Ammon's horn (tissue), 1 donor: Measurements from ENCODE around the gene LCN1.
"Not testable (repeated sequence)": the region's sequence is repeated elsewhere in the genome, so short reads cannot be mapped to it uniquely, and the experiment has no call there.

ENCODE experiments used
- DNase-seq: peaks from one replicate; pipeline ENCODE4 v3.0.0-alpha.2; 2016; ENCODE audit warnings: low spot score

The LCN1 gene

DNA sequence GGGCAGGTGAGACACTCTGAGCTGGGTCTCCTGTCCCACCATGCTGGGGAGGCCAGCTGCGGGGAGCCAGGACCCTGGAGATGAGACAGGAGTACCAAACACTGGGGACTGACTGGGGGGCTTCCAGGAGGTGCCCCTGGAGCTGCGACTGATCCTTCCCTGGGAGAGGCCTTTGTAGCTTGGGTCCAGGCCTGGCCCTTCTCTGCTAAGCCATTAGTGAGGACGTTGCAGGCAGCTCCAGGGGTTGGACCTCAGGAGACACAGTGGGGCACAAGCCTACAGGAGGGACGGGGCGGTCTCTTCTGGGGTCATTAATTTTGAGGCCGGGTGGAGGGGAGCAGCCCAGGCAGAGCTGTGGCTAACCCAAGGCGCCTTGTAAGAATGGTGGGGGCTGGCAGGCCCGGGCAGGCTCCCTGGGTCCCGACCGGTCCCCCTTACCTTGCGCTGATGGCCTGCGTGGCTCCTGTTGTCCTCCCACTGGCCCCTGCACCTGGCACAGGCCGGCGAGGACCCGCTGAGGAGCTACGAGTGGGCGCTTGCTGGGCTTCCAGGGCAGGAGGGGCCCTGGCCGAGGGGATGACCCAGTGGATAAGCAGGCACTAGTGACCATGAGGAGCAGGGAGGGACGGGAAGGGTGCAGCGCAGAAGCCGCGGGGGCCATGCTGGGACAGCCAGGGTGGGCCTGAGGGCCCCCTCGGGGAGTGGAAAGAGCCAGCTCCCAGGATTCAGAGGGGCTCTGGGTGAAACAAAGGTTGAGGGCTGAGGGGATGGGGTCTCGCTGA lies 15.6 kb upstream of the LCN1 start:
- no peak for DNase-seq

DNA sequence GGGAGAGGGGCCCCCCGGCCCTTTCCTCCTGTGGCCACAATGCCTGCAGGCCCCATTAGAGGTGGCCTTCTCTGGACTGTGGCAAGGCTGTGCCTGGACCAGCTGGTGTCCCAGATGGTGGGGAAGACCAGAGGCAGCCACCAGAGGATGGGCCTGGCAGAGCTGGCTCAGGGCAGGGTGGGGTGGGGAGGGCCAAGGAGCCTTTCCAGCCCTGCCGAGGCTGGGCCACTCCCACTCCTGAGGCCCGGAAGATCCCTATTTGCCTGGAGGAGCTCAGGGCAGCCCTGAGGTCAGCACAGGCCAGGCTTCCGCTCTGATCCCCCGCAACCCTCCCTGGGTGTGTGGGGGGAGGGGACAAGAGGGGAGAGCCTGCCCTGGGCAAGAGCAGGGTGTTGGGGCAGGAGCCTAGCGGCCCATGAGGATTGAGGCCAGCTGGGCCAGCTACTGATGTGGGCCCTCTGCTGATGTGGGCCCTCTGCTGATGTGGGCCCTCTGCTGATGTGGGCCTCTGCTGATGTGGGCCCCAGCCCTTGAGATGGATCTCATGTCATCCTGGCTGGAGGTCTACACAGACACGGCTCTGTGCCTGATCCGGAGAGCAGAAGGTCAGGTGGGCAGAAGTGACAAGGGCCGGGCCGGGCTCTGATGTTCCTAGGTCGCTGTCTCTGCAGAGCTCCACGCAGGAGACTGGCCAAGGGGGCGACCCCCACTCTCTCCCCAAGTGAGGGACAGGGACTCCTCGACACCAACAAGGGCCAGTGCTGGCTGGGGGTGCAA lies 14.7 kb upstream of the LCN1 start:
- DNase-seq: no peak

DNA sequence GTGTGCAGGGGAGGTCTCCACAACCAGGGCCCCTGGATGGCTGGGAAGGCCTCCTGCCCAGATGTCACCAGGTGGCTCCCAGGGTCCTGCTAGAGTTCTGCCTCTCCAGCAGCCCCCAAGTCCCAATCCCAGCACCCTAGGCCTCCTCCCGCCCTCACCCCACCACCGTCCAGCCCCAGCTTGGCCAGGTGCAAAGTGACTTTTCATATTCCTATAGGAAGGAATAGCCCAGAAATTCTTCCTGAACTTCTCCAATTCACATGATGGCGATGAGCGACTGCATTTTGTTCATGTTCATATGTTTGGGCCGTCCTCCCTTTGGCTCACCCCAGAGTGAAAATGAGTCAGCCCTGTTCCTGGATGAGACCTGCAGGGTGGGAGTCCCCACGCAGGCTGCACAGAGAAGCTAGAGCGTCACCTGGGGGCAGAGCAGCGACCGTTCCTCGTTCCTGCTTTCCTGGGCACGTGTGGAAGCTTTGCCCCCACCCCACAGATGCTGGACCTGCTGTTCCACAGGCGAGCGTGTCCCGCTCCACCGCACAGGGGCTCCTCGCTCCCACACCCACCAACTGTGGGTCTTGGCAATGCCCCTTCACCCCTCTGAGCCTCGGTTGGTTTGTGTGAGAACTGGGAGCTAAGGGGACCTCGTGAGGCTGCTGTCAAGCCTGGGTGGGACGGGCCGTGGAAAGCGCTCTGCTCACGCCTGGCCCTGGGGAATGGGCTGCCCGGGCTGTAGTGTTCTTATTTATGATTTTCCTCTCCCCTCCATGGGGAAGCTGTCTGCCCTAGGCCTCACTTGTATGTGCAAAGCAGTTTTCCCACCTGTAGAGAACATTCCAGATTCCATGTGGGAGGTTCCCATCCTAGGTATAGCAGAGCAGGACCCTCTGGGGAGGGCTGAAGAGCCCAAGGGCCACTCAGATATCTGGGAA lies 13.9 kb upstream of the LCN1 start:
- no peak for DNase-seq

GRCh38 chr9:135508211-135508820 lies 12.9 kb upstream of the LCN1 start:
- no peak for DNase-seq

- no peak for DNase-seq
Observed at GRCh38 chr9:135509458-135509857, 11.8 kb upstream of the LCN1 start.

DNA sequence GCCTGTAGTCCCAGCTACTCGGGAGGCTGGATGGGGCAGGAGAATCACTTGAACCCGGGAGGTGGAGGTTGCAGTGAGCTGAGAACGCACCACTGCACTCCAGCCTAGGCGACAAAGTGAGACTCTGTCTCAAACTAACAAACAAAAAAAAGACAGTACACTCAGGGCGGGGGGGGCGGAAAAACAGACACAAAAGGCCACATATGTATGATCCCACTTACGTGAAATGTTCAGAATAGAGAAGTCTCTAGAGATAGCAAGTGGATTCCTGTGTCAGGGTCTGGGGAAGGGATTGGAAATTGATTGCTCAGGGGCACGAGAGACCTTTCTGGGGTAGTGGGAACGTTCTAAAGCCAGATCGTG lies 9.0 kb upstream of the LCN1 start:
- no peak for DNase-seq

DNA sequence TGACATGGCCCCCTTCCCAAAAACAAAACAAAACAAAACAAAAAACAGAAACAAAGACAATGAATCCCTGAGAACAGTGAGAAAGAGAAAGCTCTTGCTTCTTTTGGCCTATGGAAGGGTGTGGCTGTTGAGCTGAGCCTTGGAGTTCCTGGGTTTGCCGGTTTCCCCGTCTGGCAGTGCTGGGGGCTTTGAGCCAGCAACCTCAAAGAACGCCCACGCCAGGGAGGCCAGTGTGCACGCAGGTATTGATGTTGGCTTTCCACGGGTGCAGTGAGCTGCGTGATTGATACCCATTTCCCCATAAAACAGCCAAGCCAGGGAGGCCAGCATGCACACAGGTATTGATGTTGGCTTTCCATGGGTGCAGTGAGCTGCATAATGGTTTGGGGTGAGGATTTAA lies 8.3 kb upstream of the LCN1 start:
- no peak for DNase-seq

GRCh38 chr9:135513351-135513846 lies 7.8 kb upstream of the LCN1 start:
- DNase-seq: no peak

- DNase-seq: not testable (repeated sequence)
Observed at GRCh38 chr9:135513906-135514305, 7.3 kb upstream of the LCN1 start.

- DNase-seq: no peak
Observed at GRCh38 chr9:135514342-135515082, 6.7 kb upstream of the LCN1 start.

- no peak for DNase-seq
Observed at GRCh38 chr9:135515083-135515951, 5.9 kb upstream of the LCN1 start.

- DNase-seq: no peak
Observed at GRCh38 chr9:135516132-135516860, 4.9 kb upstream of the LCN1 start.

DNA sequence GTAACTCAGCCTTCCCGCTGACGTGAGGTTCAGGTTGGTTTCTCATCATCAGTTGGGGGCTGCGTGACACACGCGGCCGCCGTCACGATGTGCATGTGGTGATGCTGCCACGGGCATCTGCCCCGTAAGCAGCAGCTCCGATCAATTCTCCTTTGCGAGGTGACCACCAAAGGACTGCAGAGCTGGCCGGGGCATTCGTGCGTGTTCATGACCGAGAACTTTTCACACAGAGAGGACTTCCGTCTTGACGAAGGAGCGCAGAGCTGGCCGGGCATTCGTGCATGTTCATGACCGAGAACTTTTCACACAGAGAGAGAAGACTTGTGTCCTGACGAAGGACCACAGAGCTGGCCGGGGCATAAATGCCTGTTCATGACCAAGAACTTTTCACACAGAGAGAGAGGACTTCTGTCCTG lies 3.8 kb upstream of the LCN1 start:
- DNase-seq: no peak

- no peak for DNase-seq
Observed at GRCh38 chr9:135519179-135519971, 1.9 kb upstream of the LCN1 start.

- DNase-seq: no peak
Observed at GRCh38 chr9:135521608-135522095, 412 bp downstream of the LCN1 start.

GRCh38 chr9:135522137-135522877 lies 1.1 kb downstream of the LCN1 start:
- no peak for DNase-seq

GRCh38 chr9:135522931-135523330 lies 1.7 kb downstream of the LCN1 start:
- DNase-seq: no peak
